Measurements from ENCODE around the gene VPS4A.

- TF ChIP-seq EP300 (IDR thresholded peaks at IDR 0.05) (no peak), POLR2A (IDR thresholded peaks at IDR 0.05) (no peak)
Measured at GRCh38 chr16:69285240-69285639, 25.9 kb upstream of the VPS4A start.
